Esophagus mucosa (tissue), 1 donor: Measurements from ENCODE around the gene RGS10. TPM values are rescaled to one million over a fixed set of nuclear protein-coding genes. Genes with fewer than 3 reads are reported as not detected.
"Not testable (repeated sequence)": the region's sequence is repeated elsewhere in the genome, so short reads cannot be mapped to it uniquely, and the experiment has no call there.

Experiments
- ATAC-seq: fragments of 200-7000 bp; cut with Tn5 transposase; one replicate; pipeline ENCODE4 v1.9.1; 2020
- total RNA-seq: library from RNA; stranded (reverse); gene quantifications from one replicate; pipeline ENCODE4 v1.2.4, GENCODE V29; 2023
- donor health status: DM: yes; HTN: yes; CAD: no.

Gene RGS10
- total RNA-seq, 1 donor from 2014 or later, result 33.9 TPM

DNA sequence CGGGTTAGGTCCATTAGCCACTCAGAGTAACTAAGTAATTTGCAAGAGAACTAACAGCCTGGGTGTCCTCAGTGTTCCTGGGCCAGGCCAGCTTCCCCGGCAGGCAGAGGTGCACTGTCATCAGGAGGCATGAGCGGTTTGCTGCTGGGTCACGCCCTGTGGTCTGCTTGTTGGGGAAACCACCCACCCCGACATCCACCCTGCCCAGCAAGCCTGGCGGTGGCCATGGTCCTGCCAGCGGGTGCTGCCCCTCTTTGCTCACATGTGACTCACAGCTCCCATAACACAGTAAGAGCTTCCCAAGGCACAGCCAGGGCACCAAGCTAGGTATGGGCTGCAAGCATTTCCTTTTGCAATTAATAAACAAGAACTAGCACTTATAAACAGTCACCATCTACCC lies 75.9 kb downstream of the RGS10 start:
- peak; percentile 81 for ATAC-seq

DNA sequence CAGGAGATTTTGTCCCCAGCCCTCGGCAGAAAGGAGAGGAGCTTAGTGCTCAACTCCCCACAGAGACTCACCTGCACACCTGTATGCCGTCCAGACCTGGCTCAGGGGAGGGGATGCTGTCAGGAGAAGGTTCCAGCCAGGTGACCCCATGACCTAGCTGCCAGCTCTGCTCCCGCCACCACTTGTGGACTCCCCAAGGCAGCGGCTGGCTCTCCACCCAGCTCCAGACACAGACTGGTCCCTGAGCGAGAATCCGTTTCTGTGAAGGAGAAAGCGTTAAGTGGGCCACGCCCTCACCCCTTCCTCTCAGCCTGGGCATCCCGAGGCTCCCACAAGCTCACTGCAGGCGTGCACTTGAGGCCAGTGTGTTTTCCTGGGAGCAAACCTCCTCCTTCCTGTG lies 76.4 kb downstream of the RGS10 start:
- no peak for ATAC-seq

DNA sequence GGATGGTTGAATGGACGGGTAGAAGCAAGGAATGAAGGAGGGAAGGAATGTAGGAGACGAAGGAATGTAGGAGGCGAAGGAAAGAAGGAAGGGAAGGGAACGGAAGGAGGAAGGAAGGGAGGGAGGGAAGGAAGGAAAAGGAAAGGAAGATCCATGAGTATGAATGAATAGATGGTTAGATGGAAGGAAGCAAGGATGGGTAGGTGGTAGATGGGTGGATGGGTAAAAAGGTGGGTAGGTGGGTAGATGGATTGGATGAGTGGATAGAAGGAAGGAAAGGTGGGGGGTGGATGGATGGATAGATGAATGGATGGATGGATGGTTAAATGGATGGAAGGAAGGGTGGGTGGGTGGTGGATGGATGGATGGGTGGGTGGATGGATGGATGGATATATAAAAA lies 77.4 kb downstream of the RGS10 start:
- no peak for ATAC-seq

DNA sequence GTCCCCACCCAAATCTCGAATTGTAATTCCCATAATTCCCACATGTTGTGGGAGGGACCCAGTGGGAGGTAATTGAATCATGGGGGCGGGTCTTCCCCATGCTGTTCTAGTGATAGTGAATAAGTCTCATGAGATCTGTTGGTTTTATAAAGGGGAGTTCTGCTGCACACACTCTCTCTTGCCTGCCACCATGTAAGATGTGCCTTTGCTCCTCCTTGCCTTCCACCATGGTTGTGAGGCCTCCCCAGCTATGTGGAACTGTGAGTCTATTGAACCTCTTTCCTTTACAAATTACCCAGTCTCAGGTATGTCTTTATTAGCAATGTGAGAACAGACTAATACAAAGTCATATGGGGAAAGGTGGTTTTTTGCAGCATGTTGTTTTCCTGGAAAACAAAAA lies 79.3 kb downstream of the RGS10 start:
- ATAC-seq, result not testable (repeated sequence)

DNA sequence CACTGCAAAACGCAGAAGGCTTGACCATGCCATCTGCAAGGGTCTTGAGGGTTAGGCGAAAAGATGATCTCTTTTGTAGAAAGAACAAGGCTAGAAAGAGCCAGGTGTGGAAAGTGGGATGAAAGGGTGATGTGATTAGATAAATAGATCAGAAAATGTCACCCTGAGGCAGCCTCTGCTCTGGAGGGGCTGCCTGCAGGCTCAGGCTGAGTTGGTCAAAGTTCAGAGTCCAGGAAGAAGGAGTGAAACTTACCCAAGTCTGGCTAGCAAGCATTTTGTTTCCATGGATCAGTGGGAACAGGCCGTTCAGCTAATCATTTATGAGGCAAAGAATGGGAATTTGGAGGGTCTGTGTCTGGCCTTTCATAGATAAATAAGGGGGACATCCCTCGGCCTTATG lies 79.7 kb downstream of the RGS10 start:
- ATAC-seq, result no peak

DNA sequence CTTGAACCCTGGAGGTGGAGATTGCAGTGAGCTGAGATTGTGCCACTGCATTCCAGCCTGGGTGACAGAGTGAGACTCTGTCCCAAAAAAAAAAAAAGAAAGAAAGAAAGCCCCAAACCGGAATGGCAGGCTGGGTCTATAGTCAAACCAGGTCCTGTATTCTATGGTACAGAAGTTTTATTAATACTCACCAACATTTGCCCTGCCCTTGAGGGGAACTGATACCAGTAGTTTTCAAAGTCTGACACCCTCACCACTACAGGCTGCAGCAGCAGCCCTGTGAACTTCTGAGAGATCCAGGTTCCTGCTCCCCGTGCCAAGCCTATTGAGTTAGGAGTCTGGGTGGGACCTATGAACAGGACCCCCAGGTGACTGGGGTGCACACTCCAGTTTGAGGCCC lies 80.6 kb downstream of the RGS10 start:
- peak; percentile 75 for ATAC-seq

DNA sequence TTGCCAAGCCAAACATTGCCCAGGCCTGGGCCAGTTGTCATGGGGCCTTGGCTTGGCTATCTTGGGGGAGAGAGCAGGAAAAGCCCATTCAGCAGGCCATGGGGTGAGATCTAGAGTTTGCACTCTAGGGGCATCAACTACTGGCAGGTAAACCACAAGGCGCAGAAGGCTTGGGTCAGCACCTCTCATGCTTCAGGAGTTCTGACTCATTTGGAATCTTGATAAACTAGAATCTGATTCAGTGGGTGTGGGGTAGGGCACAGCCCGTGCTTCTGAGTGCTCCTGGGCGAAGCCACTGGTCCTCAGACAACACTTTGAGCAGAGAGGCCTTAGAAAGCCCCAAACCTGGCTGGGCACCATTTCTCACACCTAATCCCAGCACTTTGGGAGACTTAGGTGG lies 81.1 kb downstream of the RGS10 start:
- peak; percentile 97 for ATAC-seq

DNA sequence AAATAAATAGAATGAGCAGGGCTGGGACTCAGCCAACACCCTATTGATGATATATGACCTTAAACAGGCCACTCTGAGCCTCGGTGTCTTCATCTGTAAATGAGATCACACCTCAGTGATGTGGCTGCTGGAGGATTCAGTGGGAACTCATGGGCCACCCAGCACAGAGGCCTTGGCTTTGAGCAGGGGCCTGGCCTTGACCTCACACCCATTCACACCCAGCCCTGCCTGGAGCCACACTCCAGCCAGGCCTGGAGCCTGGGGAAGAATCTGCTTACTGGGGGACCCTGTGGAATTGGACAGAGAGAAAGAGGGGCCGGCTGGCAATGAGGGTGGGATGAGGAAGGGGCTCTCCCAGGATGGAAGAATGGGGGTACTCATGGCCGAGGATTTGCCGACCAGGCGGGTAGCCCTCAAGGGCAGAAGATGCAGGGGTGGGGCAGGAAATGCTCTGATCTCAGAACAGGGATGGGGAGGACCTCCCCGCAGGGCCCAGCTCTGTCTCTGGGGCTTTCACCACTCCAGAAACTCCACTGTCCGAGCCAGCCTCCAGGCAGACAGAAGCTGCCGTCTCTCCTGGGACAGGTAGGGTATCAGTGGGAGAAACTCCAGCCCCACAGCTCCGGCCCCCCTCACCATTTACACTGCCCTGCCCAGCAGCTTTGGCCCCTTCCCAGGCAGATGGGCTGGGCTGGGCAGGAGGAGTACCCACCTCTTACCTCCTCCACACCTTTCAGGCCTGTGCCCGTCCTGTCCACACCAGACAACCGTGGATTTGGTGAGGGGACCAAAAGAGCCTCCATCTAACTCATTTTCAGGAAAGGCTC lies 81.9 kb downstream of the RGS10 start:
- no peak for ATAC-seq

DNA sequence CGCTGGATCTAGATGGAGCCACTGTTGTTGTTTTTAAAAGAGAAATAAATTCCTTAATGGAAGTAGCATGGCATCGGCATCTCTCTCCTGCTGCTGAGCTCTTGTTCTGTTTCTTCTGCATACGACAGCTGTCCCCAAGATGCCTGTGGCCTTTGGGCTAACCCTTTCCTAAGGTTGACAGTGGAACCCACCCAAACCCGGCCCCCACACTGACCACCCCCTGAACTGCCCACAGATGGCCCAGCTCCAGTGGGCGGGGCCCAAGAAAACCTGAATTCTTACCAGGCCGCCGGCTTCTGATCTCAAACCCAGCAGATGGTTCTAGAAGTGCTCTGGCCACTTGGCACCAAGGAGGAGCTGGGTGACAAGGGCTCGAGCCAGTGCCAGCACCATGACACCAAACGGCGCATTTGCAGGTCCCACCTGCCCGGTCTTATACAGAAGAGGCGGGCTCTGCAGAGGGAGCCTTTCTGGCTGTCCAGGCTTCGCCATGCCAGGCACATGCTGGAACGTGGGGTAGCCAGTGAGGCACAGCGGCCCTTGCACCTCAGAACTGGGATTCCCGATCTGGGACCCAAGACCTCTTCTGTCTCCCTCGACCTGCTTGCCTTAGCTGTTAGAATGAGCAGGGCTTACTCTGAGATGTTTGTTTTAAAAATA lies 82.7 kb downstream of the RGS10 start:
- ATAC-seq, result no peak

DNA sequence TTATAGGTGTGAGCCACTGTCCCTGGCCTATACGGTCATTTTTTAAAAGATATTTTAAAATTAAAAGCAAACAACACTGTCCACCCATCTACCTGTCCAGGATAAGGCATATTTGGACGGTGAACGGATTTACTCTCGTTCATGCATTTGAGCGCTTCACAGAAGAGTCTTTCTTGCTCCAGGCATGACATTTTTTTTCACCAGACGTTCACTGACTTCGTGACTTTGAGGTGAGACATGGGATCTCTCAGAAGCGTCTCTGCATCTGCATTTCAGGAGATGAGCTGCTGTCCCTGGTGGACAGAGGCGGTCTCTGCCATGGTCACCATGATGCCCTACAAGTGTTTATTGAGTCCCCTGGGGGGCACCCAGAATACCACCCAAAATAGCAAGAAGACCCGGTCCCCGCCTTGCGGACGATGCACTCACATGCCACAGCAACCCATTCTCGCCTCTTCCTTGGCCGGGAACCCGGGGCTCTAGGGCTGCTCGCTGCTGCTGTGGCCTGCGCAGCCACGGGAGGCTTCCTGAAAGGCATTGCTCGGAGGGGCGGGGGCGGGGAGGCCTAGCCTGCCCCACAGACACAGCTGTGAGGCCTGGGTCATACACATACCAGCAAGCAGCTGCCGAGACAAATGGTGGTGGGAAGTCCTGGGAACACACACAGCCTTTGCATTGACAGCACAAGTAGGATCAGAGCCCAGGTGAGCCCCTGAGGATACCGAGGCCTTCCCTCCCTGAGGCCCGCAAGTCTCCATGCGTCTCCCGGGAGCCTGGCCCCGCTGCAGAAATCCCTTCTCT lies 84.4 kb downstream of the RGS10 start:
- ATAC-seq, result no peak

DNA sequence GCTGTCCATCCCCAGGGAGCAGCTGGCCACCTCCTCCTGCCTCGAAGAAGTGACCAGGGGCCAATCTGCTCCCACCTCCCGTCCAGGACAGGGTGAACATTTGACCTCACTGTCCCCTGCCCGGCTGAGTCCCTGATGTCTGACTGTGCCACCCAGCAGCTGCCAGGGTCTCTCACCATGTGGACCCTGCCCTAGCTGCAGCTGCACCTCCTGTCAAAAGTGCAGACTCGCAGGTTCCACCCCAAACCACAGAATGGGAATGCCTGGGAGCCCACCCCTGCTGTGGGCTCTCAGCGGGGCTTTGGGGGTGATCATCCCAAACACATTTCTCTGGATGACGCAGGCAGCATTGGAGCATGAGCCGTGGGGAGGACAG lies 86.1 kb downstream of the RGS10 start:
- ATAC-seq, result no peak

DNA sequence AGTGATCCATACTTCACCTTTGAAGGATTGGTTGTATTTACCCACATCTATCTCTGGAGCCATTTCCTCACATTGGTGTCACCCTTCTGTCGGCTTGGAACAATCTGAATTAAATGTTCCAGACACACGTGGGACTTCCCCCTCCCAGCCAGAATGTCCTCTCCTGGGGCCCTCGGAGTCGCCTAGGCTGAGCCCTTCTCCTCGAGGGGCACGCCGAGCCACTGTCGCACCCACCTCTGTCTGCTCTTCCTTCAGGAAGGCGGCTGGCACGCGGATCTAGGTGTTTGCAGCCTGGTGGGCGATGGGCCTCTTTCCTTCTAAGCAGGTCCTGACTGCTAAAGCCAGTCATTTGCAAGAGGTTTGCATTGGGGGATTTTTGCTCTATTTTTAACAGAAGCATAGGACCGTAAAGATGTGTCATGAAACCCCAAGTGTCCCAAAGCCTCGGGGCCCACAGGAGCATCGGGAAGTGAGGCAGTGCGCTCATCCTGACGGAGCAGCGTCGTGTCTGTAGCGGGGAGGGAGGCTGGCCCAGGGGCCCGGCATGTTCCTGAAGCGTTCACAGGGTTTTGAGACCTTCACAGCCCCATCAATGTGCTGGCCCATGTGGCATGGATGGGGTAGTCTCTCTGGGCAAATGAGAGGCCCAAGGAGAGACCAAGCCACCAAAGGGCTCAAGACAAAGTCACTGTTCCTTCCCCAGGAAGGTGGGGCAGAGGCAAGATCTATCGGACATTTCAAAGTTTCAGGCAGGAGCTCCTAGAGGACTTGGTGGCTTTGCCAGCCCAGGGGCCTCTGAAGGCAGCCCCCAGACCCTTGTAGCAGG lies 86.7 kb downstream of the RGS10 start:
- ATAC-seq, result no peak

DNA sequence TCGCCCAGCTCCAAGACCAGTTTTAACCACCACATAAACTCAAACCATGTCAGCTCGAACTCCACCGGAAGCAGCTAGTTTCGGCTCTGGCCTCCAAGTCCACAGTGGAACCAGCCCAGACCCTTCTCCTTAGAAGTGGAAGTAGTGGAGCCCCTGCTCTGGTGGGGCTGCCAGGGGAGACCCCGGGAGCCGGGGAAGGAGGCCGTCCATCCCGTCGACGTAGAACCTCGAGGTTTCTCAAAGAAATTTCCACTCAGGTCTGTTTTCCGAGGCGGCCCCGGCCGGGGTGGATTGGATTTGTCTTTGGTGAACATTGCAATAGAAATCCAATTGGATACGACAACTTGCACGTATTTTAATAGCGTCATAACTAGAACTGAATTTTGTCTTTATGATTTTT lies 87.5 kb downstream of the RGS10 start:
- no peak for ATAC-seq

DNA sequence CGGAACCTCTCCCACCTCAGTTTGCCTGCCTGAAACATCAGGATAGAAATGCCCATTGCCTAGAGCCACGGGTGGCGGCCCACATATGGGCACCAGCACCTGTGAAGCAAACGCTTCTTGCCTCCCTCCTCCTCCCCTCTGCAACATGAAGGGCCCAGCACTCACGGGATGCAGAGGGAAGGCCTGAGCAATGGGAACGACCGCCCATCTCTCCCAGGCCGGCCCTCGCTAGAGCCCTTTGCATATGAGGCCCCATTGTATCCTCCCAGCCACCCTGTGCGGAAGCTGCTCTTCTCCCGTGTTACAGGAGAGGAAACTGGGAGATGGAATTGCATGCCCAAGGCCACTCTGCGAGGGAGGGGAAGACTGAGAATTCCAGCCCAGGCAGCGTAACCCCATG lies 88.2 kb downstream of the RGS10 start:
- no peak for ATAC-seq

DNA sequence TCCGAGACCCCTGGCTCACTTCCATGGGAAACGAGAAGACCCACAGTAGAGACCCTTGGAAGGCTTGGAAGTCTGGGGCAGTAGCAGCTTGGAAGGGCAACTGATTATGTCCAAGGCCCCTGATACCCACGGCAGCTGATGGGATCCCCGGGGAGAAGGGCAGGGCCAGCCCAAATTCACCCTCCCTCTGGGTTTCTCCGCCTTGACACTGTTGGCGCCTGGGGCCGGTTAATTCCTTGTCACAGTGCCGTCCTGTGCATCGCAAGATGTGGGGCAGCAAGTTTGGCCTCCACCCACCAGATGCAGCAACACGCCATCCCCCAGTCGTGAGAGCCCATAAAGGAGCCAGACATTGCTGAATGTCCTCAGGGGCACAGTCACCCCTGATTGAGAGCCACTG lies 89.2 kb downstream of the RGS10 start:
- no peak for ATAC-seq

DNA sequence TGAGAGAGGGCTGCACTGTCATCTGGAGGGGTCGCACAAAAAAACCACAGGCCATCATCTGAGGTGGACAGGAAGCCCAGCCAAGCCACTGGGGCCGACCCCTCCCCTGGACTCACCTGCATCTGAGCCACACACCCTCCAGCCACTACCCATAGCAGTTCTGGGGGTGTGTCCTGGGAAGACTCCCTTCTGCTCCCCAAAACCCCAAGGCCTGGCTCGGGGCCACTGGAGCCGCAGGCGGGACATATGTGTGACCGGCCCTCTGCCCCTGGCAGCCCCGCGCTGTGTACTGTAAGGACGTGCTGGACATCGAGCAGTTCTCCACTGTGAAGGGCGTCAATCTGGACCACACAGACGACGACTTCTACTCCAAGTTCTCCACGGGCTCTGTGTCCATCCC lies 90.1 kb downstream of the RGS10 start:
- ATAC-seq, result no peak

DNA sequence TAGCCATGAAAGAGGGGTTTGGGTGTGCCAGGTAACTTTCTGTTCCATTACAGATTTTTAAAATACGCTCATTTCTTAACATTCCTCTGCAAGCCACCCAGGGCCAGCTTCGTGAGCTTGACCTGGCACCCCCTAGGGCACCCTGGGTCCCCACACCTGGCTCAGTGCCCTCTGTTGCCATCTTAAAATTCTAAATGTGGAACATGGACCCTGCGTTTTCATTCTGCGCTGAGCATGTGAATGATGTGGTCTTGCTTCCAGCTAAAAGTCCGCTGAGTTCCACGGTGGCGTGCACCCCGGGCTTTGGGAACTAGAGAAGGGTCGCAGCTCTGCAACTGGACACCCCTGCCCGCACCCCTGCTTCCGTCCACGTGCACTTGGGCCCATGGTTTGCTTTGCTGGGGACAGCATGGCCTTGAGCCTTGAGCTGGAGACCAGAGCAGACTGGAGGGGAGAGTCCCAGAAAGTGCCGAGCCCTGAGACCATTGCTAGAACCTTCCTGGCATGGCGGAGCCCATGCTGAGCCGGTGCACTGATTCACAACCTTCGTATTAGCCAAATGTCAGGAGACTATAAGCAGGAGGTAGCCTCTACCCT lies 91.1 kb downstream of the RGS10 start:
- ATAC-seq, result no peak

DNA sequence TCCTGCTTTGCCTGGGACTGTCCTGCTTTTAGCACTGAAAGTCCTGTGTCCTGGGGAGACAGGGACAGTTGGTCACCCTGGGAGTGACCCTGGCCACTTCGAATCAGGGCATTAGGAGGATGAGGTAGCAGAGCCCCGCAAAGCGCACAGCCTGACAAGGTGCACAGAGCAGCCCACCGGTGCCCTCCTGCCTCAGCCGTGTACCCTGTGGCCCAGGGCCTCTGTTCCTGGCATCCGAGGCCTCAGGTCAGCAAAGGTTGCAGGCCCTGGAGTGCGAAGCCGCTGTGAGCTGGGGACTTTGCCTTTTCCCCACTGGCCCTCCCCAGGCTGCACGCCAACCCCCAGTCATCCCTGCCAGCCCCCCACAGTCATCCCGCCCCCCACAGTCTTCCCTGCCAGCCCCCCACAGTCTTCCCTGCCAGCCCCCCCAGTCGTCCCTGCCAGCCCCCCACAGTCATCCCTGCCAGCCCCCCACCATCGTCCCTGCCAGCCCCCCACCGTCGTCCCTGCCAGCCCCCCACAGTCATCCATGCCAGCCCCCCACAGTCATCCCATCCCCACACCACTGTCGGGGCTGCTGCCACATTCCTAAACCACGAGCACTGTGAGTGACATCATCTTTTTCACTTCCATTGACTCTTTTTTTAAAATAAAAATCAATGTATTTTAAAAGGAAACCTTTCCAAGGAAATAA lies 91.8 kb downstream of the RGS10 start:
- ATAC-seq, result no peak
